ENCODE measurements around the gene BAIAP2. TPM values are rescaled to one million over a fixed set of nuclear protein-coding genes. Genes with fewer than 3 reads are reported as not detected.

The BAIAP2 gene
- total and polyA plus RNA-seq, 9 donors: 12.0 to 80.6 (median 23.2) TPM

DNA sequence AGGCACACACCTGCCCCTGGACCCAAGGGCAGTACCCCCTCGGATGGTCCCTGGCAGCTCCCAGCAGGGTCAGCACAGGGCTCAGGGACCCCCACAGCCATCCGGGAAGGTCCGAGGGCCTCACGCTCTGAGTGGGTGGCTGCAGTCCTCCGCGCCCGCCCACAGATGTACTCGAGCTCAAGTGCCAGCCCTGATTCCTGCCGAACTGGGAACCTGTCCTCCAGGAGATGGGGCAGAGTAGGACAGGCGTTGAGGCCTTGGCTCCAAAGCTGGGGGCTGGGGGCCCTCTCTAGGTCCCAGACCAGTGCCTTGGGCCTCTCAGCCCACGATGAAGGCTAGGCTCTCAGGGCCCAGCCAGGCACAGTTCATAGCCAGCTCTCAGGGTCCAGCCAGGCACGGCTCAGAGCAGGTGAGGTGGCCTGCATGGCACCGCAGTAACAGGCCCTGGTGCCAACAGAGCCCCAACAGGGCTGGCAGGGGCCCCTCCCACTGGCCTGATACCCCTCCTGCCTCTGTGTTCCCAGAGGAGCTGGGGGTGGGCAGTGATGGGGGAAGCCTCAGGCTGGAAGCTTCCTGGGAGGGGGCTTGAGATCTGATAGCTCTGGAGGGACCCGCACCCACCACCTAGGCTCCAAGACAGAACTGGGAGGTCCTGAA is 94.9 kb downstream of the BAIAP2 start:
- 67 to 75% (median 73%) methylated on average over 6 to 14 of the region's 14 CpGs for WGBS, 3 donors
- no peaks in the 10 kb centered on the region for H3K36me3 ChIP-seq
- H3K27ac ChIP-seq: no peak overlapping the region
- intact Hi-C loops (cut with DNase I): no loop called here
- no peak for DNase-seq
- no peaks in the 10 kb centered on the region for H3K4me1 ChIP-seq (ENCODE audit: insufficient read depth)
- no peak overlapping the region for H3K4me3 ChIP-seq
- TF ChIP-seq POLR2A (IDR thresholded peaks at IDR 0.05) (no peak), EP300 (IDR thresholded peaks at IDR 0.05) (no peak)
- TF ChIP-seq, protein P1, sequence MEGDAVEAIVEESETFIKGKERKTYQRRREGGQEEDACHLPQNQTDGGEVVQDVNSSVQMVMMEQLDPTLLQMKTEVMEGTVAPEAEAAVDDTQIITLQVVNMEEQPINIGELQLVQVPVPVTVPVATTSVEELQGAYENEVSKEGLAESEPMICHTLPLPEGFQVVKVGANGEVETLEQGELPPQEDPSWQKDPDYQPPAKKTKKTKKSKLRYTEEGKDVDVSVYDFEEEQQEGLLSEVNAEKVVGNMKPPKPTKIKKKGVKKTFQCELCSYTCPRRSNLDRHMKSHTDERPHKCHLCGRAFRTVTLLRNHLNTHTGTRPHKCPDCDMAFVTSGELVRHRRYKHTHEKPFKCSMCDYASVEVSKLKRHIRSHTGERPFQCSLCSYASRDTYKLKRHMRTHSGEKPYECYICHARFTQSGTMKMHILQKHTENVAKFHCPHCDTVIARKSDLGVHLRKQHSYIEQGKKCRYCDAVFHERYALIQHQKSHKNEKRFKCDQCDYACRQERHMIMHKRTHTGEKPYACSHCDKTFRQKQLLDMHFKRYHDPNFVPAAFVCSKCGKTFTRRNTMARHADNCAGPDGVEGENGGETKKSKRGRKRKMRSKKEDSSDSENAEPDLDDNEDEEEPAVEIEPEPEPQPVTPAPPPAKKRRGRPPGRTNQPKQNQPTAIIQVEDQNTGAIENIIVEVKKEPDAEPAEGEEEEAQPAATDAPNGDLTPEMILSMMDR (IDR thresholded peaks at IDR 0.05): no peak
- no peaks in the 10 kb centered on the region for H3K27me3 ChIP-seq
- no peaks in the 10 kb centered on the region for H3K9me3 ChIP-seq

DNA sequence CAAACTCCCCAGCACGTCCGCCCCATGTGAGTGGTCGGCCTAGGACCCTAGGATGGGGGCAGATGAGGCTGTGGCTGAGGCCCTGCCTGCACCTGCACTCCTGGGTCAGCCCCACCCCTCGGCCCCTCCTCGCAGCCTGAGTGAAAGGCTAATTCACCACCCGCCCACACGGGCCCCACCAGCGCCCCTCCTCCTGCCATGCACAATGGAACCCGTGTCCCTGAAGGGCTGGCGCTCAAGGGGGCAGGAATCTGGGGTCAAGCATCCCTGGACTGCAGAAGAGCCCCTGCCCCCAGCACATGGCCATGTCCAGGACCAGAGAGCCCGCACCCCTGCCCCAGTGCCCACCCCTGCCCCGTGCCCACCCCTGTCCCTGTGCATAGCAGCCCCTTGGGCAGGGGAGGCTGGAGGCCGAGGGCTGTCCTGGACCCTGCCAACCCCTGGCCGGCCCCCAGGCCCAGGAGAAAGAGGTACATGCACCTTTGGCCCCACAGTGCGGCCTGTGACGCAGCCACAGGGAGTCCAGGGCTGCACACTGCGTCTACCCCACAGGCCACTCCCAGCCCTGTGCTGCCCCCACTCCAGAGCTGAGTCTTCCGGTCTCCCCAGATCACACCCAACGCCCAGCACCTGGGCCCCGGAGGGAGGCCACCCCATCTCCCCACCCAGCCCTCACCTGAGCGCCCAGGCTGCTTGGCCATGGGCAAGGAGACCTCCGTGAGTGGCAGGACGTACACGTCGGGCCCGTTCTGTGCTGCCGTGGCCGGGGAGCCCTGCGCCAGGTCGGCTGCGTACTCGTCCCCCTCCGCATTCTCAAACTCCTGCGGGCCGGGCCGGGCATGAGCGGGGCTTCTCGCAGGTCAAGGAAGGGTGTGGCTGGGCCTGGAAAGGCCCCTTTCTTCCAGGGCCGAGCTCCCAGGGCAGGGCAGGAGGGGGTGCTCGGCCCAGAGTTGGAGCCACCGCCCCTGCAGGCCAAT is 95.7 kb downstream of the BAIAP2 start:
- no peak for TF ChIP-seq POLR2A (IDR thresholded peaks at IDR 0.05)
- TF ChIP-seq EP300 (IDR thresholded peaks at IDR 0.05): no peak
- TF ChIP-seq, protein P1 (IDR thresholded peaks at IDR 0.05): no peak
- no peaks in the 10 kb centered on the region for H3K4me1 ChIP-seq (ENCODE audit: insufficient read depth)
- intact Hi-C loops (cut with DNase I): no loop called here
- 77 to 84% (median 79%) methylated on average over 21 to 41 of the region's 41 CpGs for WGBS, 3 donors
- no peak overlapping the region for H3K4me3 ChIP-seq
- H3K36me3 ChIP-seq: no peaks in the 10 kb centered on the region
- no peak overlapping the region for H3K27ac ChIP-seq
- no peaks in the 10 kb centered on the region for H3K27me3 ChIP-seq
- no peaks in the 10 kb centered on the region for H3K9me3 ChIP-seq
- DNase-seq: no peak

DNA sequence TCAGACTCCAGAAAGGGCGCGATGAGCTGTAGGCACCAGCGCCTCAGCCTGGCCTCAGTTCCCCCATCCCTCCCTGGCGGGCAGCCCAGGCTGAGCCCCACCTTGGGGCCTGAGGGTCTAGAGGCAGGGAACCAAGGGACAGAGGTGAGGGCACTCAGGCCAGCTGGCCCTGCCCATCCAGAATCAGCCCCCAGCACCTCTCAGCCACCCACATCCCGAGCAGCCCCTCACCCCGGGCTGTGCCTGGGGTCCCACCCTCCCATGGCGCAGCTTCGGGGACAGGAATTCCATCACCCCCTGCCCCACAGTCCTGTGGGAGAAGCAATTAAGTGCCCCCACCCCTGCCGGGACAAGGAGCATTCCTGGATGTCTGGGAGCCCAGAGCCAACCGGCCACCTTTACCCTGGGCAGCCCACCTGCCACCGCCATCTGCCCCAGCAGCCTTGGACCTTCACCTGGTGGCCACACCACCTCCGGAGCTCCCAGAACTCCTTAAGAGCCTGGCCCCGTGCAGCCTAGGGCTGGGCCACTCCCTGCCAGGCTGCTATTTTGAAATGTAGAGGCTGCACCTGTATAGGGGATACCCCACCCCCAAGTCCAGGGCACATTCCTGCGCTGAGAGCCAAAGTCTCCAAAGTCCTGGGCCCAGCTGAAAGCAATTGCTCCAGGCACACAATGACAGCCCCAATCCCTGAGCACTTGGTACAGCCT is 96.7 kb downstream of the BAIAP2 start:
- Histone ChIP-seq H3K27me3 (no peaks in the 10 kb centered on the region), H3K4me1 (ENCODE audit: insufficient read depth) (no peaks in the 10 kb centered on the region), H3K36me3 (no peaks in the 10 kb centered on the region), H3K9me3 (no peaks in the 10 kb centered on the region), H3K4me3 (no peak overlapping the region), H3K27ac (no peak overlapping the region)
- intact Hi-C loops (cut with DNase I): no loop called here
- no peak for DNase-seq
- TF ChIP-seq POLR2A (IDR thresholded peaks at IDR 0.05): no peak
- TF ChIP-seq, protein P1 (IDR thresholded peaks at IDR 0.05): no peak
- WGBS, 3 donors: 84 to 89% (median 86%) methylated on average over 14 of the region's 14 CpGs

DNA sequence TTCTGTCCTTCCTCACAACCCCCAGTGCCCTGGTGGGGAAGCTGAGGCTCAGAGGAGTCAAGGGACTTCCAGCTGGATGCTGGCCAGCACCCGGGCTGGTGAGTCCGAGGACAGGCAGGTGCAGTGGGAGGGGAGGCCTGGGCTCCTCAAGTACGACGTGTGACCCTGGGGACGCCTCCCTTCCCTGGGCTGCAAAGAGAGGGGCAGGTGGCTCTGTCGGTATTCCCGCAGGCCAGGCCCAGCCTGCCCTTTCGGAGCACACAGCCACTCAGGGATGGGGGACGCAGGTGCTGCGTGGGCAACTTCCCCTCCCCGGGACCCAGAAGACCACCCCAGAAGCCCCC is 97.2 kb downstream of the BAIAP2 start:
- no peaks in the 10 kb centered on the region for H3K27me3 ChIP-seq
- TF ChIP-seq, protein P1 (IDR thresholded peaks at IDR 0.05): no peak
- TF ChIP-seq EP300 (IDR thresholded peaks at IDR 0.05) (no peak), POLR2A (IDR thresholded peaks at IDR 0.05) (no peak)
- no peaks in the 10 kb centered on the region for H3K36me3 ChIP-seq
- no peaks in the 10 kb centered on the region for H3K4me1 ChIP-seq (ENCODE audit: insufficient read depth)
- H3K4me3 ChIP-seq: no peak overlapping the region
- intact Hi-C loops (cut with DNase I): no loop called here
- WGBS, 3 donors: 61 to 69% (median 62%) methylated on average over 11 of the region's 11 CpGs
- no peak overlapping the region for H3K27ac ChIP-seq
- no peak for DNase-seq
- H3K9me3 ChIP-seq: no peaks in the 10 kb centered on the region
